ENCODE results near the gene CHML. TPM values are rescaled to one million over a fixed set of nuclear protein-coding genes. Genes with fewer than 3 reads are reported as not detected.
"Not testable (repeated sequence)": the region's sequence is repeated elsewhere in the genome, so short reads cannot be mapped to it uniquely, and the experiment has no call there.

CHML gene
- total RNA-seq, 1 donor: 11.6 TPM

GRCh38 chr1:241672301-241672700 lies 32.1 kb upstream of the CHML start:
- Histone ChIP-seq H3K27me3 (ENCODE audit: insufficient read depth, low read length) (no peaks in the 10 kb centered on the region), H2AFZ (ENCODE audit: low read length) (no peak overlapping the region), H3K9me3 (ENCODE audit: low read depth, low read length) (no peaks in the 10 kb centered on the region), H3K36me3 (ENCODE audit: insufficient read depth, low read length) (no peaks in the 10 kb centered on the region), H3K27ac (ENCODE audit: low read depth, low read length) (no peak overlapping the region), H3K4me1 (ENCODE audit: insufficient read depth, low read length) (no peaks in the 10 kb centered on the region), H3K4me2 (ENCODE audit: insufficient read depth, low read length) (no peak overlapping the region), H3K79me2 (ENCODE audit: insufficient read depth, low read length) (no peaks in the 10 kb centered on the region), H4K20me1 (ENCODE audit: insufficient read depth, low read length) (no peaks in the 10 kb centered on the region), H3K4me3 (ENCODE audit: insufficient read depth, low read length) (no peak overlapping the region)
- no peak for TF ChIP-seq CTCF (IDR thresholded peaks at IDR 0.05; ENCODE audit: extremely low read depth, low read depth, low read length)
- no peak for DNase-seq (ENCODE audit: insufficient read length, low spot score, missing footprints)

DNA sequence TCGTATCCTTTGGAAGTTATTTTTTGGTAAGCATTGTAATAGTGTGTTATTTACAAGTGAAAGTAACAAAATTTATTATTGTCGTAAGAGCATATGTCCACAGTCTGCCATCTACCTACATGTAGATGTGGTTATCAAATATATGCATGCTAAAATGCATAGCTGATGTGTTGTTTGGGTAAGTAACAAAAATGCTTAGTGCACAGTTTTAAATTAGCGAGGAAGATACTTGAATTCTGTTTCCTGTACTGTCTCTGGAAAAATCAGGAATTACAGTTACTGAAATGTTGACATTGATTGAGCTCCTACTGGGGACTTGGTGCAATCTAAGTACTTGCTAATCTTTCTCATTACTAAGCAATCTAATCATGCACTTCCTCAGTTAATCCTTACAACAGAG lies 26.2 kb upstream of the CHML start:
- no peaks in the 10 kb centered on the region for H3K27me3 ChIP-seq (ENCODE audit: insufficient read depth, low read length)
- H4K20me1 ChIP-seq (ENCODE audit: insufficient read depth, low read length): no peaks in the 10 kb centered on the region
- no peaks in the 10 kb centered on the region for H3K79me2 ChIP-seq (ENCODE audit: insufficient read depth, low read length)
- no peak for DNase-seq (ENCODE audit: insufficient read length, low spot score, missing footprints)
- no peak for TF ChIP-seq CTCF (IDR thresholded peaks at IDR 0.05; ENCODE audit: extremely low read depth, low read depth, low read length)
- H3K9me3 ChIP-seq (ENCODE audit: low read depth, low read length): no peaks in the 10 kb centered on the region
- no peaks in the 10 kb centered on the region for H3K4me1 ChIP-seq (ENCODE audit: insufficient read depth, low read length)
- no peak overlapping the region for H2AFZ ChIP-seq (ENCODE audit: low read length)
- H3K4me2 ChIP-seq (ENCODE audit: insufficient read depth, low read length): no peak overlapping the region
- no peaks in the 10 kb centered on the region for H3K36me3 ChIP-seq (ENCODE audit: insufficient read depth, low read length)
- H3K4me3 ChIP-seq (ENCODE audit: insufficient read depth, low read length): no peak overlapping the region
- no peak overlapping the region for H3K27ac ChIP-seq (ENCODE audit: low read depth, low read length)

DNA sequence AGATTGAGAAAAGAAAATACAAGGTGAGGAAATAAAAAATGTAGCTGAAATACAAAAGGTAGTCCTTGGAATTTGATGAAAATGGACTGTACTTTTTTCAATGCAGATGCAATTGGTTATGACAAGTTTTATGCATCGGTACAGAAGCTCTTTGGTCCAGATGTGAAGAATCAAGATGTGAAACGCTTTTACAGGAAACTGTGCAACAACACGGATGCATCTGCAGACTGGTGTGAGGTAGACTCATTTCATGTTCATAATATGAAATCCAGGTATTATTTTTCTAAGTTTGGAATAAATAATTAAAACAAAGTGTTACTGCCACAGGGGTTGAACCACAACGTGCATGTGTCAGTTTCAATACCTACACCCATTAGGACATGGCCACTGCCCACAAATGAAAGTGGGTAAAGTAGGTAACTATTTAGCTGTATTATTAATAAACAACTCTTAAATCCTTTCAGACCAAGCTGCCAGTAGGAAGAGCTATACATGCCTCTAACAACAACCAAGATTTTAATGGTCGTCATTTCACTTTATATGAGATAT lies 20.3 kb upstream of the CHML start:
- no peak overlapping the region for H3K27ac ChIP-seq (ENCODE audit: low read depth, low read length)
- no peaks in the 10 kb centered on the region for H4K20me1 ChIP-seq (ENCODE audit: insufficient read depth, low read length)
- no peaks in the 10 kb centered on the region for H3K79me2 ChIP-seq (ENCODE audit: insufficient read depth, low read length)
- no peaks in the 10 kb centered on the region for H3K9me3 ChIP-seq (ENCODE audit: low read depth, low read length)
- no peak overlapping the region for H2AFZ ChIP-seq (ENCODE audit: low read length)
- no peak overlapping the region for H3K4me2 ChIP-seq (ENCODE audit: insufficient read depth, low read length)
- H3K27me3 ChIP-seq (ENCODE audit: insufficient read depth, low read length): no peaks in the 10 kb centered on the region
- no peak for DNase-seq (ENCODE audit: insufficient read length, low spot score, missing footprints)
- TF ChIP-seq CTCF (IDR thresholded peaks at IDR 0.05; ENCODE audit: extremely low read depth, low read depth, low read length): no peak
- H3K36me3 ChIP-seq (ENCODE audit: insufficient read depth, low read length): no peaks in the 10 kb centered on the region
- H3K4me1 ChIP-seq (ENCODE audit: insufficient read depth, low read length): no peaks in the 10 kb centered on the region
- H3K4me3 ChIP-seq (ENCODE audit: insufficient read depth, low read length): no peak overlapping the region

GRCh38 chr1:241659016-241659415 lies 18.8 kb upstream of the CHML start:
- H3K36me3 ChIP-seq (ENCODE audit: insufficient read depth, low read length); H3K4me2 ChIP-seq (ENCODE audit: insufficient read depth, low read length); H3K9me3 ChIP-seq (ENCODE audit: low read depth, low read length): not testable (repeated sequence)

More at GRCh38 chr1:241659016-241659415, 18.8 kb upstream of the CHML start:
- DNase-seq (ENCODE audit: insufficient read length, low spot score, missing footprints); H3K27ac ChIP-seq (ENCODE audit: low read depth, low read length); H4K20me1 ChIP-seq (ENCODE audit: insufficient read depth, low read length); H3K4me3 ChIP-seq (ENCODE audit: insufficient read depth, low read length); H3K27me3 ChIP-seq (ENCODE audit: insufficient read depth, low read length); H2AFZ ChIP-seq (ENCODE audit: low read length); H3K4me1 ChIP-seq (ENCODE audit: insufficient read depth, low read length); H3K79me2 ChIP-seq (ENCODE audit: insufficient read depth, low read length): not testable (repeated sequence)
